Ovary (tissue), 9 donors: ENCODE results near the gene LCN2. TPM values are rescaled to one million over a fixed set of nuclear protein-coding genes. Genes with fewer than 3 reads are reported as not detected.

ENCODE experiments used
- DNase-seq, 5 donors: peaks; one replicate each; pipeline ENCODE4 v3.0.0-alpha.2; 2019 to 2020
- H3K27ac ChIP-seq, 2 donors: fragments of 200-600 bp; one replicate each; pipeline versions ENCODE4 v1.5.1 to v1.8.0; 2019 to 2022
- H3K27me3 ChIP-seq: fragments of 200-600 bp; one replicate; pipeline ENCODE4 v1.8.0; 2022
- H3K36me3 ChIP-seq: fragments of 200-600 bp; sonication (generic); one replicate; pipeline ENCODE4 v1.5.1; 2019
- H3K4me1 ChIP-seq: one replicate; pipeline ENCODE4 v1.8.1; 2013; ENCODE audit warnings: mild to moderate bottlenecking, moderate library complexity; ENCODE audit not compliant: insufficient read depth
- H3K4me3 ChIP-seq: fragments of 200-600 bp; sonication (generic); one replicate; pipeline ENCODE4 v1.5.1; 2017
- H3K9me3 ChIP-seq, 2 donors: fragments of 200-600 bp in 1 of 2; sonication (generic) in 1 of 2; one replicate each; pipeline versions ENCODE4 v1.5.1 to v1.8.1; 2013 to 2019; ENCODE audit warnings: mild to moderate bottlenecking in 1 of 2, moderate library complexity in 1 of 2
- CTCF ChIP-seq, 3 donors: fragments of 450-650 bp in 2 of 3; fragments of 200-600 bp in 1 of 3; IDR thresholded peaks; one replicate each; pipeline versions ENCODE4 v1.5.1 to v1.8.0; 2016 to 2022; ENCODE audit warnings: antibody characterized with exemption in 3 of 3, mild to moderate bottlenecking in 1 of 3
- EP300 ChIP-seq: sonication (generic); formaldehyde crosslinking; IDR thresholded peaks from one replicate; pipeline ENCODE4 v1.6.1; 2017; ENCODE audit warnings: antibody characterized with exemption
- POLR2A ChIP-seq: fragments of 450-650 bp; IDR thresholded peaks from one replicate; pipeline ENCODE4 v1.6.1; 2017; ENCODE audit warnings: antibody characterized with exemption, mild to moderate bottlenecking, moderate library complexity
- WGBS, 3 donors: extraction: QIAGEN DNeasy Blood & Tissue Kit in 1 of 3; methylation state at CpG; one replicate each; pipeline versions ENCODE4 v1.1.5 to v1.1.7; 2013 to 2017; 5-methylcytosine and 5-hydroxymethylcytosine counted together
- intact Hi-C, 4 donors: fragments of 100-400 bp; cut with DNase I; formaldehyde crosslinking; loops; one replicate each; pipeline versions ENCODE4 v1.11.0 to v1.15.1; 2022 to 2023
- polyA plus RNA-seq, 2 donors: library from polyadenylated mRNA; stranded (reverse); fragments of 200-250 nt in 1 of 2; fragments of 350-450 nt in 1 of 2; fragmentation: Illumina TruSeq in 1 of 2; extraction: RNeasy Lipid Tissue Mini Kit (QIAGEN cat#74804) in 1 of 2; gene quantifications; one replicate each; pipeline ENCODE4 v1.2.3, GENCODE V29; 2013 to 2014
- total RNA-seq, 7 donors: library from RNA; depleted of rRNA in 2 of 7; stranded (reverse); fragments of >200 nt in 2 of 7; fragmentation: NEBNext Ultra II Directional in 3 of 7; extraction: Animal tissue kit (Norgen Biotek cat#: 25700) in 3 of 7; gene quantifications; one replicate each; pipeline versions ENCODE4 v1.1.0 to v1.2.4, GENCODE V29; 2016 to 2023
- donor health status: DM: no; HTN: no; CAD: no; lungs with moderate emphysema.
- donor health status: DM: no; HTN: no; CAD: no.
- donor health status: Bipolar disorder and iron deficiency.
- donor health status: DM: yes; HTN: yes; CAD: no.
- donor health status: DM: no; HTN: no; CAD: no.
- donor health status: DM: yes; HTN: yes; CAD: no.

The LCN2 gene
- total and polyA plus RNA-seq, 9 donors: 0.33 to 19.5 (median 3.6) TPM; not detected in 2

GRCh38 chr9:128136816-128137793 is 12.1 kb upstream of the LCN2 start:
- Histone ChIP-seq H3K4me3 (no peak overlapping the region), H3K27ac (no peak overlapping the region), H3K27me3 (no peaks in the 10 kb centered on the region), H3K4me1 (no peaks in the 10 kb centered on the region), H3K36me3 (no peaks in the 10 kb centered on the region), H3K9me3 (no peaks in the 10 kb centered on the region)
- TF ChIP-seq EP300 (no peak), CTCF (IDR thresholded peaks at IDR 0.05) (no peak), POLR2A (no peak)
- intact Hi-C loops: no loop called here
- DNase-seq: peak in 2 of 5 donors; percentile 15 to 26
- WGBS, 3 donors: 90 to 92% (median 90%) methylated on average over 18 of the region's 18 CpGs

GRCh38 chr9:128138001-128138400 is 11.3 kb upstream of the LCN2 start:
- Histone ChIP-seq H3K27me3 (no peaks in the 10 kb centered on the region), H3K9me3 (no peaks in the 10 kb centered on the region), H3K36me3 (no peaks in the 10 kb centered on the region), H3K4me1 (no peaks in the 10 kb centered on the region), H3K27ac (no peak overlapping the region), H3K4me3 (no peak overlapping the region)
- intact Hi-C loops: no loop called here
- DNase-seq: peak in 1 of 5 donors; percentile 9
- no peak for TF ChIP-seq POLR2A
- TF ChIP-seq CTCF (IDR thresholded peaks at IDR 0.05): no peak
- no peak for TF ChIP-seq EP300
- 71 to 80% (median 80%) methylated on average over 1 to 3 of the region's 3 CpGs for WGBS, 3 donors

GRCh38 chr9:128139621-128140020 is 9.6 kb upstream of the LCN2 start:
- WGBS, 3 donors: 55 to 65% (median 57%) methylated on average over 7 to 8 of the region's 16 CpGs
- H3K4me1 ChIP-seq: no peaks in the 10 kb centered on the region
- intact Hi-C loops: no loop called here
- no peak for TF ChIP-seq POLR2A
- no peak for TF ChIP-seq CTCF (IDR thresholded peaks at IDR 0.05)
- TF ChIP-seq EP300: no peak
- no peak overlapping the region for H3K27ac ChIP-seq
- DNase-seq: peak in 1 of 5 donors; percentile 5
- H3K4me3 ChIP-seq: no peak overlapping the region
- no peaks in the 10 kb centered on the region for H3K27me3 ChIP-seq
- H3K36me3 ChIP-seq: no peaks in the 10 kb centered on the region
- H3K9me3 ChIP-seq: no peaks in the 10 kb centered on the region

GRCh38 chr9:128141604-128142003 is 7.6 kb upstream of the LCN2 start:
- H3K27me3 ChIP-seq: no peaks in the 10 kb centered on the region
- WGBS, 3 donors: 95 to 97% (median 96%) methylated on average over 3 of the region's 3 CpGs
- no peak overlapping the region for H3K4me3 ChIP-seq
- intact Hi-C loops: no loop called here
- no peak overlapping the region for H3K27ac ChIP-seq
- TF ChIP-seq POLR2A (no peak), EP300 (no peak)
- H3K4me1 ChIP-seq: no peaks in the 10 kb centered on the region
- no peaks in the 10 kb centered on the region for H3K9me3 ChIP-seq
- no peaks in the 10 kb centered on the region for H3K36me3 ChIP-seq
- DNase-seq: peak in 1 of 5 donors; percentile 5

GRCh38 chr9:128142061-128142460 is 7.2 kb upstream of the LCN2 start:
- H3K4me1 ChIP-seq: no peaks in the 10 kb centered on the region
- intact Hi-C loops: no loop called here
- TF ChIP-seq POLR2A (no peak), EP300 (no peak), CTCF (IDR thresholded peaks at IDR 0.05) (no peak)
- H3K36me3 ChIP-seq: no peaks in the 10 kb centered on the region
- H3K9me3 ChIP-seq: no peaks in the 10 kb centered on the region
- H3K4me3 ChIP-seq: no peak overlapping the region
- DNase-seq: peak in 1 of 5 donors; percentile 3
- WGBS, 3 donors: 69 to 72% (median 69%) methylated on average over 4 of the region's 4 CpGs
- no peak overlapping the region for H3K27ac ChIP-seq
- no peaks in the 10 kb centered on the region for H3K27me3 ChIP-seq
